Measurements from ENCODE around the gene WRAP53.

GRCh38 chr17:7655541-7655840 lies 32.8 kb upstream of the WRAP53 start:
- no peak for TF ChIP-seq CTCF (IDR thresholded peaks at IDR 0.05)
- TF ChIP-seq POLR2AphosphoS5 (IDR thresholded peaks at IDR 0.05) = no peak
- no peak for TF ChIP-seq POLR2A (IDR thresholded peaks at IDR 0.05)
- no peak for TF ChIP-seq EP300 (IDR thresholded peaks at IDR 0.05)
